Measurements from ENCODE around the gene HK3.

GRCh38 chr5:176918613-176919012 is 19.5 kb upstream of the HK3 start:
- TF ChIP-seq CTCF (optimal IDR thresholded peaks at IDR 0.05 in 1 of 3, IDR thresholded peaks at IDR 0.05 in 1 of 3, conservative IDR thresholded peaks at IDR 0.05 in 1 of 3; ENCODE audit: extremely low read depth in 1 of 3, insufficient read depth in 2 of 3, low read length in 3 of 3) (no peak), EZH2 (IDR thresholded peaks at IDR 0.05; ENCODE audit: low read length) (no peak)

Measured in keratinocyte (primary cell).